Karpas-422 (cell line): Measurements from ENCODE around the gene DOCK2. TPM values are rescaled to one million over a fixed set of nuclear protein-coding genes. Genes with fewer than 3 reads are reported as not detected.

Experiments
- DNase-seq: peaks from one replicate; pipeline ENCODE4 v3.0.0-alpha.2; 2015
- H2AFZ ChIP-seq: fragments of 200-600 bp; sonication (generic); 2 replicates; pipeline ENCODE4 v1.6.1; 2014; ENCODE audit warnings: antibody characterized with exemption, low read length, mixed read lengths
- H3K27ac ChIP-seq: fragments of 200-600 bp; sonication (generic); 2 replicates; pipeline ENCODE4 v1.5.1; 2014; ENCODE audit warnings: mild to moderate bottlenecking, low read length, moderate library complexity
- H3K27me3 ChIP-seq: fragments of 200-600 bp; sonication (generic); 2 replicates; pipeline ENCODE4 v1.6.1; 2014; ENCODE audit warnings: low read length, mixed read lengths
- H3K36me3 ChIP-seq: fragments of 200-600 bp; sonication (generic); 2 replicates; pipeline ENCODE4 v1.6.1; 2014; ENCODE audit warnings: low read length, mixed read lengths; ENCODE audit not compliant: insufficient read depth
- H3K4me1 ChIP-seq: fragments of 200-600 bp; sonication (generic); 2 replicates; pipeline ENCODE4 v1.6.1; 2014; ENCODE audit warnings: mild to moderate bottlenecking, low read length, mixed read lengths
- H3K4me2 ChIP-seq: fragments of 200-600 bp; sonication (generic); 2 replicates; pipeline ENCODE4 v1.6.1; 2014; ENCODE audit warnings: low read length, low read depth, mild to moderate bottlenecking; ENCODE audit not compliant: poor library complexity, severe bottlenecking
- H3K4me3 ChIP-seq: fragments of 200-600 bp; sonication (generic); 2 replicates; pipeline ENCODE4 v1.5.1; 2014; ENCODE audit warnings: mild to moderate bottlenecking, antibody characterized with exemption, low read length, mixed read lengths
- H3K79me2 ChIP-seq: fragments of 200-600 bp; sonication (generic); 2 replicates; pipeline ENCODE4 v1.6.1; 2014; ENCODE audit warnings: mild to moderate bottlenecking, low read length, mixed read lengths
- H3K9ac ChIP-seq: fragments of 200-600 bp; sonication (generic); 2 replicates; pipeline ENCODE4 v1.6.0; 2014; ENCODE audit warnings: low read length
- H3K9me2 ChIP-seq: fragments of 200-600 bp; sonication (generic), shearing (Covaris generic); replicated peaks from 2 replicates; pipeline ENCODE4 v1.6.0; 2014; ENCODE audit warnings: mild to moderate bottlenecking, low read length, moderate library complexity; ENCODE audit not compliant: insufficient read depth
- H3K9me3 ChIP-seq: fragments of 300-700, 200-600 bp; sonication (generic); 2 replicates; pipeline ENCODE4 v1.6.1; 2014; ENCODE audit warnings: low read length, mixed read lengths
- H4K20me1 ChIP-seq: fragments of 200-600 bp; sonication (generic); 2 replicates; pipeline ENCODE4 v1.6.1; 2014; ENCODE audit warnings: mild to moderate bottlenecking, antibody characterized with exemption, low read length, low read depth; ENCODE audit not compliant: insufficient read depth
- total RNA-seq: library from RNA; depleted of rRNA; stranded (reverse); fragments of >200 nt; shearing (Covaris generic); gene quantifications from 2 replicates; pipeline ENCODE4 v1.2.3, GENCODE V29; 2014; ENCODE audit warnings: low replicate concordance

DOCK2 gene
- total RNA-seq, 1 experiment from 2014 or later: 255 TPM

GRCh38 chr5:170021506-170021905 is 384.4 kb downstream of the DOCK2 start:
- H3K27ac ChIP-seq: no peak overlapping the region
- peaks cover 3% of the 10 kb centered on the region for H3K36me3 ChIP-seq
- no peaks in the 10 kb centered on the region for H4K20me1 ChIP-seq
- no peaks in the 10 kb centered on the region for H3K79me2 ChIP-seq
- no peaks in the 10 kb centered on the region for H3K4me1 ChIP-seq
- no peak overlapping the region for H3K9ac ChIP-seq
- no peak for DNase-seq
- no peak overlapping the region for H3K4me3 ChIP-seq
- no peaks in the 10 kb centered on the region for H3K27me3 ChIP-seq
- no peaks in the 10 kb centered on the region for H3K9me3 ChIP-seq
- no peak overlapping the region for H3K4me2 ChIP-seq
- no peak overlapping the region for H2AFZ ChIP-seq
- H3K9me2 ChIP-seq: no peaks in the 10 kb centered on the region

GRCh38 chr5:170025853-170026252 is 388.8 kb downstream of the DOCK2 start:
- Histone ChIP-seq H2AFZ (no peak overlapping the region), H3K9me2 (no peaks in the 10 kb centered on the region), H3K27ac (no peak overlapping the region), H3K4me2 (no peak overlapping the region), H3K36me3 (peaks cover 10% of the 10 kb centered on the region; the same call in 1 of the 2 replicates), H3K4me3 (no peak overlapping the region), H3K27me3 (no peaks in the 10 kb centered on the region), H3K9ac (no peak overlapping the region), H4K20me1 (no peaks in the 10 kb centered on the region), H3K9me3 (no peaks in the 10 kb centered on the region), H3K79me2 (no peaks in the 10 kb centered on the region), H3K4me1 (no peaks in the 10 kb centered on the region)
- no peak for DNase-seq

GRCh38 chr5:170028124-170028523 is 391.0 kb downstream of the DOCK2 start:
- no peak overlapping the region for H3K9ac ChIP-seq
- no peak overlapping the region for H3K4me3 ChIP-seq
- H3K27ac ChIP-seq: no peak overlapping the region
- no peaks in the 10 kb centered on the region for H3K9me3 ChIP-seq
- no peak for DNase-seq
- H3K27me3 ChIP-seq: no peaks in the 10 kb centered on the region
- H3K9me2 ChIP-seq: no peaks in the 10 kb centered on the region
- H3K79me2 ChIP-seq: no peaks in the 10 kb centered on the region
- H3K4me2 ChIP-seq: no peak overlapping the region
- H4K20me1 ChIP-seq: no peaks in the 10 kb centered on the region
- peaks cover 12% of the 10 kb centered on the region; the same call in 1 of the 2 replicates for H3K36me3 ChIP-seq
- H2AFZ ChIP-seq: no peak overlapping the region
- H3K4me1 ChIP-seq: peaks cover 22% of the 10 kb centered on the region

- Histone ChIP-seq H2AFZ (no peak overlapping the region), H3K36me3 (peaks cover 17% of the 10 kb centered on the region; the same call in 1 of the 2 replicates), H3K4me1 (peaks cover 33% of the 10 kb centered on the region), H3K27ac (peak overlapping the region; percentile 32; the same call in 1 of the 2 replicates), H3K27me3 (no peaks in the 10 kb centered on the region), H3K9me3 (no peaks in the 10 kb centered on the region), H4K20me1 (no peaks in the 10 kb centered on the region), H3K9ac (no peak overlapping the region), H3K9me2 (no peaks in the 10 kb centered on the region), H3K4me3 (no peak overlapping the region), H3K4me2 (no peak overlapping the region), H3K79me2 (no peaks in the 10 kb centered on the region)
- no peak for DNase-seq
Measured at GRCh38 chr5:170034231-170034630, 397.2 kb downstream of the DOCK2 start.

- Histone ChIP-seq H3K36me3 (peaks cover 16% of the 10 kb centered on the region), H3K27me3 (no peaks in the 10 kb centered on the region), H3K9me3 (no peaks in the 10 kb centered on the region), H3K79me2 (no peaks in the 10 kb centered on the region), H3K27ac (no peak overlapping the region), H3K4me1 (peaks cover 10% of the 10 kb centered on the region), H2AFZ (no peak overlapping the region), H3K4me3 (no peak overlapping the region), H4K20me1 (no peaks in the 10 kb centered on the region), H3K9me2 (no peaks in the 10 kb centered on the region), H3K9ac (no peak overlapping the region), H3K4me2 (no peak overlapping the region)
- DNase-seq: no peak
Measured at GRCh38 chr5:170038241-170038640, 401.2 kb downstream of the DOCK2 start.

GRCh38 chr5:170039830-170040229 is 402.8 kb downstream of the DOCK2 start:
- no peak for DNase-seq
- peaks cover 9% of the 10 kb centered on the region for H3K36me3 ChIP-seq
- H3K9me2 ChIP-seq: no peaks in the 10 kb centered on the region
- no peak overlapping the region for H2AFZ ChIP-seq
- H3K4me2 ChIP-seq: no peak overlapping the region
- H3K4me3 ChIP-seq: no peak overlapping the region
- H3K27ac ChIP-seq: no peak overlapping the region
- no peaks in the 10 kb centered on the region for H3K79me2 ChIP-seq
- H3K9ac ChIP-seq: no peak overlapping the region
- no peaks in the 10 kb centered on the region for H3K4me1 ChIP-seq
- no peaks in the 10 kb centered on the region for H4K20me1 ChIP-seq
- no peaks in the 10 kb centered on the region for H3K27me3 ChIP-seq
- H3K9me3 ChIP-seq: no peaks in the 10 kb centered on the region

- Histone ChIP-seq H3K36me3 (peaks cover 39% of the 10 kb centered on the region), H4K20me1 (no peaks in the 10 kb centered on the region), H3K27me3 (no peaks in the 10 kb centered on the region), H3K4me2 (no peak overlapping the region), H2AFZ (no peak overlapping the region), H3K27ac (no peak overlapping the region), H3K9me3 (no peaks in the 10 kb centered on the region), H3K4me1 (peaks cover 14% of the 10 kb centered on the region), H3K9me2 (no peaks in the 10 kb centered on the region), H3K79me2 (no peaks in the 10 kb centered on the region), H3K4me3 (no peak overlapping the region), H3K9ac (no peak overlapping the region)
- DNase-seq: no peak
Measured at GRCh38 chr5:170046241-170046640, 409.2 kb downstream of the DOCK2 start.

GRCh38 chr5:170049713-170050112 is 412.6 kb downstream of the DOCK2 start:
- Histone ChIP-seq H3K9me2 (no peaks in the 10 kb centered on the region), H3K4me1 (peaks cover 14% of the 10 kb centered on the region), H3K27ac (no peak overlapping the region), H3K4me2 (no peak overlapping the region), H3K79me2 (no peaks in the 10 kb centered on the region), H3K4me3 (no peak overlapping the region), H3K9ac (no peak overlapping the region), H3K36me3 (peaks cover 53% of the 10 kb centered on the region), H2AFZ (no peak overlapping the region), H4K20me1 (no peaks in the 10 kb centered on the region), H3K9me3 (no peaks in the 10 kb centered on the region), H3K27me3 (no peaks in the 10 kb centered on the region)
- no peak for DNase-seq

GRCh38 chr5:170053896-170054295 is 416.8 kb downstream of the DOCK2 start:
- Histone ChIP-seq H3K27me3 (no peaks in the 10 kb centered on the region), H3K9ac (no peak overlapping the region), H3K9me3 (peaks cover 7% of the 10 kb centered on the region), H3K4me3 (no peak overlapping the region), H3K9me2 (no peaks in the 10 kb centered on the region), H3K36me3 (peaks cover 64% of the 10 kb centered on the region), H4K20me1 (no peaks in the 10 kb centered on the region), H3K27ac (no peak overlapping the region), H2AFZ (no peak overlapping the region), H3K79me2 (no peaks in the 10 kb centered on the region), H3K4me2 (no peak overlapping the region), H3K4me1 (no peaks in the 10 kb centered on the region)
- no peak for DNase-seq
